IMR-90 (cell line): Measurements from ENCODE around the gene CLASRP. TPM values are rescaled to one million over a fixed set of nuclear protein-coding genes. Genes with fewer than 3 reads are reported as not detected.

Experiments
- ATAC-seq: fragments of 200-7000 bp; cut with Tn5 transposase; 2 replicates; pipeline ENCODE4 v1.9.1; 2020; ENCODE audit warnings: low read depth, mild to moderate bottlenecking, moderate library complexity
- BruUV-seq: library from RNA; stranded (reverse); fragments of 400-500 nt; replicated peaks from 2 replicates; lab custom pipeline; 2021; lab: Mats Ljungman, UMichigan
- CTCF ChIA-PET: fragments of 300-600 bp; formaldehyde crosslinking; extraction: SDS; loops from one replicate; lab custom pipeline; 2021; ENCODE audit warnings: antibody characterized with exemption; lab: Yijun Ruan, JAX
- POLR2A ChIA-PET: fragments of 300-600 bp; sonication (Branson Sonifier 250); formaldehyde crosslinking; loops from one replicate; lab custom pipeline; 2022; ENCODE audit warnings: antibody characterized with exemption; ENCODE audit not compliant: unreplicated experiment; lab: Charles Lee
- DNase-seq: peaks from one replicate; pipeline ENCODE4 v3.0.0; 2013
- H2AFZ ChIP-seq: replicated peaks from 2 replicates; pipeline ENCODE3; 2013; ENCODE audit warnings: low read length, mild to moderate bottlenecking; ENCODE audit not compliant: poor library complexity
- H2AK5ac ChIP-seq: 2 replicates; pipeline ENCODE4 v1.6.1; 2013; ENCODE audit warnings: low read depth, low read length, inconsistent platforms
- H2AK9ac ChIP-seq: replicated peaks from 2 replicates; pipeline ENCODE3; 2013; ENCODE audit warnings: mild to moderate bottlenecking, low read depth, low read length, moderate library complexity; ENCODE audit not compliant: poor library complexity
- H2BK120ac ChIP-seq: 2 replicates; pipeline ENCODE4 v1.6.1; 2013; ENCODE audit warnings: low read depth, low read length, inconsistent platforms
- H2BK15ac ChIP-seq: 3 replicates; pipeline ENCODE4 v1.6.1; 2013; ENCODE audit warnings: low read depth, low read length, inconsistent platforms
- H2BK20ac ChIP-seq: 2 replicates; pipeline ENCODE4 v1.6.1; 2013; ENCODE audit warnings: low read depth, mild to moderate bottlenecking, inconsistent platforms, low read length, moderate library complexity
- H2BK5ac ChIP-seq: 2 replicates; pipeline ENCODE4 v1.6.1; 2013; ENCODE audit warnings: mild to moderate bottlenecking, low read depth, low read length, inconsistent platforms; ENCODE audit not compliant: poor library complexity, severe bottlenecking
- H3K14ac ChIP-seq: replicated peaks from 2 replicates; pipeline ENCODE4 v1.6.1; 2013; ENCODE audit warnings: low read depth, low read length, inconsistent platforms
- H3K18ac ChIP-seq: 2 replicates; pipeline ENCODE4 v1.6.1; 2013; ENCODE audit warnings: low read depth, low read length, control low read depth
- H3K23ac ChIP-seq: 2 replicates; pipeline ENCODE4 v1.6.1; 2013; ENCODE audit warnings: low read depth, low read length, inconsistent platforms
- H3K27ac ChIP-seq: 2 replicates; pipeline ENCODE4 v1.5.1; 2013; ENCODE audit warnings: mild to moderate bottlenecking, control low read depth, low read length; ENCODE audit not compliant: insufficient read depth
- H3K27me3 ChIP-seq: 2 replicates; pipeline ENCODE4 v1.6.1; 2013; ENCODE audit warnings: low read length; ENCODE audit not compliant: control insufficient read depth, insufficient read depth
- H3K36me3 ChIP-seq: 2 replicates; pipeline ENCODE4 v1.6.1; 2013; ENCODE audit warnings: low read length, mixed read lengths; ENCODE audit not compliant: control insufficient read depth, insufficient read depth
- H3K4ac ChIP-seq: 2 replicates; pipeline ENCODE4 v1.6.1; 2013; ENCODE audit warnings: low read depth, low read length, inconsistent platforms
- H3K4me1 ChIP-seq: 2 replicates; pipeline ENCODE4 v1.6.1; 2013; ENCODE audit warnings: low read length, mixed read lengths; ENCODE audit not compliant: control insufficient read depth, insufficient read depth
- H3K4me2 ChIP-seq: 2 replicates; pipeline ENCODE4 v1.6.1; 2013; ENCODE audit warnings: low read depth, mild to moderate bottlenecking, control low read depth, low read length, moderate library complexity
- H3K4me3 ChIP-seq: 2 replicates; pipeline ENCODE4 v1.5.1; 2013; ENCODE audit warnings: low read depth, mild to moderate bottlenecking, control low read depth, low read length, moderate library complexity; ENCODE audit not compliant: insufficient read depth
- H3K56ac ChIP-seq: 2 replicates; pipeline ENCODE4 v1.6.1; 2013; ENCODE audit warnings: low read length, inconsistent platforms; ENCODE audit not compliant: insufficient read depth; ENCODE audit errors: extremely low read depth
- H3K79me1 ChIP-seq, 2 experiments: 2 replicates each; pipeline ENCODE4 v1.6.1; 2013; ENCODE audit warnings: low read length in 2 of 2, inconsistent platforms in 1 of 2, low read depth in 1 of 2
- H3K9ac ChIP-seq: 2 replicates; pipeline ENCODE4 v1.6.1; 2013; ENCODE audit warnings: low read depth, low read length, control low read depth
- H3K9me1 ChIP-seq: 2 replicates; pipeline ENCODE4 v1.6.1; 2013; ENCODE audit warnings: low read length, inconsistent platforms; ENCODE audit not compliant: insufficient read depth
- H3K9me3 ChIP-seq: 2 replicates; pipeline ENCODE4 v1.6.1; 2013; ENCODE audit warnings: low read length; ENCODE audit not compliant: control insufficient read depth, insufficient read depth
- H4K20me1 ChIP-seq: 2 replicates; pipeline ENCODE4 v1.6.1; 2013; ENCODE audit warnings: low read length, inconsistent platforms; ENCODE audit not compliant: insufficient read depth
- H4K5ac ChIP-seq: 2 replicates; pipeline ENCODE4 v1.6.1; 2013; ENCODE audit warnings: mild to moderate bottlenecking, low read depth, low read length, control low read depth
- H4K8ac ChIP-seq, 2 experiments: 2 replicates each; pipeline ENCODE4 v1.6.1; 2013; ENCODE audit warnings: low read depth in 2 of 2, low read length in 2 of 2, control low read depth in 1 of 2, inconsistent platforms in 1 of 2
- H4K91ac ChIP-seq: 2 replicates; pipeline ENCODE4 v1.6.1; 2013; ENCODE audit warnings: low read depth, low read length, inconsistent platforms; ENCODE audit not compliant: insufficient read depth
- BHLHE40 ChIP-seq: fragments of 150-350 bp; IDR thresholded peaks from 2 replicates; pipeline ENCODE4 v1.6.1; 2016; ENCODE audit warnings: mild to moderate bottlenecking, low read depth, low read length
- CEBPB ChIP-seq: IDR thresholded peaks from 2 replicates; pipeline ENCODE4 v1.6.1; 2012; ENCODE audit warnings: low read depth, low read length, improper control_type of control experiment
- CHD1 ChIP-seq: IDR thresholded peaks from 2 replicates; pipeline ENCODE4 v1.6.1; 2012; ENCODE audit warnings: low read depth, low read length, improper control_type of control experiment
- CTCF ChIP-seq: conservative IDR thresholded peaks from 2 replicates; pipeline ENCODE4 v1.5.1; 2012; ENCODE audit warnings: mild to moderate bottlenecking, low read depth, low read length, improper control_type of control experiment
- ELK1 ChIP-seq: fragments of 150-350 bp; IDR thresholded peaks from 2 replicates; pipeline ENCODE4 v1.6.1; 2016; ENCODE audit warnings: low read depth, mild to moderate bottlenecking, low read length, moderate library complexity, borderline replicate concordance
- FOS ChIP-seq: fragments of 150-350 bp; IDR thresholded peaks from 2 replicates; pipeline ENCODE4 v1.6.1; 2016; ENCODE audit warnings: low read depth, low read length
- MAFK ChIP-seq: IDR thresholded peaks from 2 replicates; pipeline ENCODE4 v1.6.1; 2012; ENCODE audit warnings: low read depth, low read length, improper control_type of control experiment
- MAZ ChIP-seq: IDR thresholded peaks from 2 replicates; pipeline ENCODE4 v1.6.1; 2012; ENCODE audit warnings: low read depth, mild to moderate bottlenecking, low read length, improper control_type of control experiment, moderate library complexity, borderline replicate concordance
- MXI1 ChIP-seq: IDR thresholded peaks from 2 replicates; pipeline ENCODE4 v1.6.1; 2012; ENCODE audit warnings: low read depth, mild to moderate bottlenecking, low read length, moderate library complexity, borderline replicate concordance
- NFE2L2 ChIP-seq: fragments of 150-350 bp; IDR thresholded peaks from 2 replicates; pipeline ENCODE4 v1.6.1; 2016; ENCODE audit warnings: low read depth, mild to moderate bottlenecking, low read length
- POLR2A ChIP-seq: IDR thresholded peaks from 2 replicates; pipeline ENCODE4 v1.6.1; 2012; ENCODE audit warnings: mild to moderate bottlenecking, low read depth, low read length
- RAD21 ChIP-seq: IDR thresholded peaks from 2 replicates; pipeline ENCODE4 v1.6.1; 2012; ENCODE audit warnings: low read length, improper control_type of control experiment
- RCOR1 ChIP-seq: IDR thresholded peaks from 2 replicates; pipeline ENCODE4 v1.6.1; 2012; ENCODE audit warnings: mild to moderate bottlenecking, low read length, improper control_type of control experiment; ENCODE audit not compliant: insufficient replicate concordance
- RFX5 ChIP-seq: IDR thresholded peaks from 2 replicates; pipeline ENCODE4 v1.8.0; 2012; ENCODE audit warnings: low read depth, mild to moderate bottlenecking, low read length, moderate library complexity
- SMC3 ChIP-seq: fragments of 150-350 bp; IDR thresholded peaks from 2 replicates; pipeline ENCODE4 v1.6.1; 2016; ENCODE audit warnings: low read depth, mild to moderate bottlenecking, antibody characterized with exemption, low read length, moderate library complexity
- USF2 ChIP-seq: fragments of 150-350 bp; IDR thresholded peaks from 2 replicates; pipeline ENCODE4 v1.6.1; 2017; ENCODE audit warnings: mild to moderate bottlenecking, antibody characterized with exemption, low read length, low read depth
- WGBS, 2 experiments: methylation state at CpG; one replicate each; pipeline versions ENCODE4 v1.1.5 to v1.1.7; 2013; ENCODE audit warnings: missing lambda C conversion rate in 2 of 2; ENCODE audit not compliant: insufficient read length in 1 of 2; ENCODE audit errors: extremely low coverage in 2 of 2; 5-methylcytosine and 5-hydroxymethylcytosine counted together
- dilution Hi-C: fragments of 300-500 bp; cut with HindIII; formaldehyde crosslinking; loops from one replicate; pipeline ENCODE4 v1.14.3; 2018; ENCODE audit warnings: low sequenced_read_pairs; ENCODE audit not compliant: unreplicated experiment
- in situ Hi-C: fragments of 300-500 bp; cut with MboI; formaldehyde crosslinking; loops from 3 replicates; pipeline ENCODE4 v1.14.3; 2019; ENCODE audit warnings: low sequenced_read_pairs, inconsistent platforms, mixed read lengths
- intact Hi-C: fragments of 100-400 bp; cut with micrococcal nuclease; formaldehyde crosslinking; loops from 2 replicates; pipeline ENCODE4 v1.10.0; 2022
- polyA plus RNA-seq, 3 experiments: library from polyadenylated mRNA; depleted of rRNA; stranded (reverse); fragments of >200 nt; gene quantifications; 2 replicates each; pipeline ENCODE4 v1.2.3, GENCODE V29; 2012; ENCODE audit warnings: low replicate concordance in 1 of 3
- total RNA-seq: library from RNA; depleted of rRNA; stranded (reverse); fragments of >200 nt; gene quantifications from 2 replicates; pipeline ENCODE4 v1.2.3, GENCODE V29; 2012

The CLASRP gene
- total and polyA plus RNA-seq, 2 of the 4 experiments (the other 2 are of a cell fraction), result 19.9 to 31.7 TPM

- H3K27ac ChIP-seq, result no peak overlapping the region
- no peak overlapping the region for H4K8ac ChIP-seq
- no peak overlapping the region for H2AK9ac ChIP-seq
- H3K79me1 ChIP-seq, result peaks cover 35 to 97% of the 10 kb centered on the region in 2 experiments
- no TSS peak for BruUV-seq
- intact Hi-C loops (no loop called here), in situ Hi-C loops (no loop called here), dilution Hi-C loops (no loop called here)
- no peak overlapping the region for H3K56ac ChIP-seq
- peaks cover 96% of the 10 kb centered on the region for H4K20me1 ChIP-seq
- no peak overlapping the region for H2BK120ac ChIP-seq
- no peak overlapping the region for H3K4me2 ChIP-seq
- no peak overlapping the region for H2AK5ac ChIP-seq
- DNase-seq (no peak), ATAC-seq (no peak)
- H4K5ac ChIP-seq, result no peak overlapping the region
- no peak overlapping the region for H4K91ac ChIP-seq
- no peaks in the 10 kb centered on the region for H3K27me3 ChIP-seq
- H3K9me1 ChIP-seq, result peaks cover 25% of the 10 kb centered on the region
- no peak overlapping the region for H2BK5ac ChIP-seq
- peaks cover 4% of the 10 kb centered on the region; the same call in 1 of the 2 replicates for H3K36me3 ChIP-seq
- no peak for TF ChIP-seq BHLHE40
- TF ChIP-seq CEBPB, result no peak
- TF ChIP-seq ELK1, result no peak
- no peak for TF ChIP-seq CHD1
- no peak for TF ChIP-seq MXI1
- TF ChIP-seq SMC3, result no peak
- no peak for TF ChIP-seq MAFK
- no peak for TF ChIP-seq FOS
- no peak for TF ChIP-seq NFE2L2
- TF ChIP-seq RCOR1, result no peak
- TF ChIP-seq POLR2A, result no peak
- no peak for TF ChIP-seq CTCF
- TF ChIP-seq USF2, result no peak
- no peak for TF ChIP-seq MAZ
- TF ChIP-seq RFX5, result no peak
- no peak for TF ChIP-seq RAD21
- H3K4ac ChIP-seq, result no peak overlapping the region
- 87% methylated on average over 3 of the region's 12 CpGs; no CpG with 5 or more reads in 1 of the 2 experiments for WGBS, 2 experiments
- no peak overlapping the region for H2BK15ac ChIP-seq
- POLR2A ChIA-PET, result no interaction called here
- no peak overlapping the region for H2AFZ ChIP-seq
- CTCF ChIA-PET, result no interaction called here
- H2BK20ac ChIP-seq, result no peak overlapping the region
- no peak overlapping the region for H3K4me3 ChIP-seq
- H3K9me3 ChIP-seq, result no peaks in the 10 kb centered on the region
- no peak overlapping the region for H3K9ac ChIP-seq
- H3K23ac ChIP-seq, result no peak overlapping the region
- H3K4me1 ChIP-seq, result peaks cover 11% of the 10 kb centered on the region
- no peak overlapping the region for H3K14ac ChIP-seq
- H3K18ac ChIP-seq, result no peak overlapping the region
Measured at GRCh38 chr19:45107621-45108150, 68.8 kb downstream of the CLASRP start.
